Skin of body (tissue), 2 donors: ENCODE measurements around the gene CDYL. TPM values are rescaled to one million over a fixed set of nuclear protein-coding genes. Genes with fewer than 3 reads are reported as not detected.

Experiments used
- DNase-seq: peaks from one replicate; lab custom pipeline; 2025; lab: John Stamatoyannopoulos, UW
- total RNA-seq: library from RNA; depleted of rRNA; stranded (reverse); fragments of >200 nt; gene quantifications from one replicate; pipeline ENCODE4 v1.2.3, GENCODE V29; 2014

The CDYL gene
- total RNA-seq: 24.8 TPM

- peak; percentile 81 for DNase-seq
Observed at GRCh38 chr6:4776131-4776492, at the start of gene CDYL. TSS of gene CDYL (plus strand) at chr6:4776404. CDS start at chr6:4776784, 380 bp downstream.

- DNase-seq: no peak
Observed at GRCh38 chr6:4726645-4727044, 49.6 kb upstream of the CDYL start.

- DNase-seq: no peak
Observed at GRCh38 chr6:4727217-4727616, 49.0 kb upstream of the CDYL start.

- DNase-seq: no peak
Observed at GRCh38 chr6:4727671-4728435, 48.4 kb upstream of the CDYL start.

- no peak for DNase-seq
Observed at GRCh38 chr6:4728436-4728769, 47.8 kb upstream of the CDYL start.

- DNase-seq: no peak
Observed at GRCh38 chr6:4728926-4729325, 47.3 kb upstream of the CDYL start.

- no peak for DNase-seq
Observed at GRCh38 chr6:4731996-4732395, 44.2 kb upstream of the CDYL start.

GRCh38 chr6:4732691-4733315 is 43.4 kb upstream of the CDYL start:
- DNase-seq: no peak

- no peak for DNase-seq
Observed at GRCh38 chr6:4736371-4736873, 39.8 kb upstream of the CDYL start.

- DNase-seq: no peak
Observed at GRCh38 chr6:4740032-4740431, 36.2 kb upstream of the CDYL start.

GRCh38 chr6:4743062-4743461 is 33.1 kb upstream of the CDYL start:
- DNase-seq: no peak

GRCh38 chr6:4743926-4744325 is 32.3 kb upstream of the CDYL start:
- no peak for DNase-seq

- no peak for DNase-seq
Observed at GRCh38 chr6:4747588-4747987, 28.6 kb upstream of the CDYL start.

GRCh38 chr6:4751823-4752464 is 24.3 kb upstream of the CDYL start:
- DNase-seq: no peak

GRCh38 chr6:4756247-4756646 is 20.0 kb upstream of the CDYL start:
- DNase-seq: no peak

GRCh38 chr6:4759997-4760396 is 16.2 kb upstream of the CDYL start:
- no peak for DNase-seq

GRCh38 chr6:4760773-4761172 is 15.4 kb upstream of the CDYL start:
- DNase-seq: no peak

GRCh38 chr6:4762294-4762693 is 13.9 kb upstream of the CDYL start:
- no peak for DNase-seq

GRCh38 chr6:4763921-4764320 is 12.3 kb upstream of the CDYL start:
- no peak for DNase-seq

- DNase-seq: no peak
Observed at GRCh38 chr6:4768815-4769214, 7.4 kb upstream of the CDYL start.

GRCh38 chr6:4772750-4773149 is 3.5 kb upstream of the CDYL start:
- no peak for DNase-seq

GRCh38 chr6:4773181-4773580 is 3.0 kb upstream of the CDYL start:
- no peak for DNase-seq

- DNase-seq: no peak
Observed at GRCh38 chr6:4774296-4774695, 1.9 kb upstream of the CDYL start.
